A549 (cell line): Measurements from ENCODE around the gene CDC42. TPM values are rescaled to one million over a fixed set of nuclear protein-coding genes. Genes with fewer than 3 reads are reported as not detected.

Source experiments
- ATAC-seq, 2 experiments: fragments of 200-7000 bp in 1 of 2; fragments of >200 bp in 1 of 2; cut with Nextera tagmentation in 1 of 2; cut with Tn5 transposase in 1 of 2; 3 replicates each; pipeline versions ENCODE4 v1.8.0 to v1.9.1; 2018 to 2020; ENCODE audit warnings: mild to moderate bottlenecking in 1 of 2, moderate library complexity in 1 of 2
- CTCF ChIA-PET: fragments of 300-600 bp; sonication (Branson Sonifier 250); formaldehyde crosslinking; extraction: SDS; loops from one replicate; lab custom pipeline; 2021; ENCODE audit warnings: antibody characterized with exemption, inconsistent platforms; lab: Yijun Ruan, JAX
- POLR2A ChIA-PET: fragments of 350-600 bp; formaldehyde crosslinking; extraction: SDS; loops from one replicate; lab custom pipeline; 2021; ENCODE audit warnings: antibody characterized with exemption, inconsistent platforms; lab: Yijun Ruan, JAX
- DNase-seq, 2 experiments: peaks; one replicate each; pipeline versions ENCODE4 v3.0.0 to v3.0.0-alpha.2; 2011 to 2016; ENCODE audit warnings: low read depth in 1 of 2, low spot score in 1 of 2
- FAIRE-seq: peaks from 2 replicates; lab custom pipeline; 2011; peaks lifted over from hg19 to GRCh38; lab: Jason Lieb, UNC
- H3K27ac ChIP-seq, 2 experiments: fragments of >200 bp; sonication (Bioruptor Twin); formaldehyde crosslinking; 3 replicates each; pipeline ENCODE4 v1.5.1; 2016 to 2017
- H3K4me1 ChIP-seq: fragments of >200 bp; sonication (Bioruptor Twin); formaldehyde crosslinking; 3 replicates; pipeline ENCODE4 v1.6.1; 2016
- H3K4me2 ChIP-seq: fragments of >200 bp; sonication (Bioruptor Twin); formaldehyde crosslinking; 3 replicates; pipeline ENCODE4 v1.6.1; 2016
- H3K4me3 ChIP-seq: fragments of >200 bp; sonication (Bioruptor Twin); formaldehyde crosslinking; 3 replicates; pipeline ENCODE4 v1.5.1; 2016
- H3K9me3 ChIP-seq: fragments of >200 bp; sonication (Bioruptor Twin); formaldehyde crosslinking; 3 replicates; pipeline ENCODE4 v1.6.1; 2016
- BHLHE40 ChIP-seq: IDR thresholded peaks from 2 replicates; pipeline ENCODE4 v1.6.1; 2012; ENCODE audit warnings: low read depth, low read length, inconsistent platforms
- CHD4 ChIP-seq: fragments of 200-600 bp; sonication (generic); IDR thresholded peaks from 2 replicates; pipeline ENCODE4 v1.6.1; 2016; ENCODE audit warnings: antibody characterized with exemption, mild to moderate bottlenecking, borderline replicate concordance
- CTCF ChIP-seq: fragments of >200 bp; sonication (Bioruptor Twin); formaldehyde crosslinking; IDR thresholded peaks from 3 replicates; pipeline ENCODE4 v1.5.1; 2016
- EHF ChIP-seq: fragments of 250-450 bp; sonication (Bioruptor Pico); IDR thresholded peaks from 2 replicates; pipeline ENCODE4 v1.5.0; 2020; ENCODE audit warnings: mild to moderate bottlenecking
- EHMT2 ChIP-seq: fragments of 200-600 bp; sonication (generic); IDR thresholded peaks from 2 replicates; pipeline ENCODE4 v1.6.1; 2016; ENCODE audit warnings: antibody characterized with exemption, low read depth, mild to moderate bottlenecking, moderate library complexity
- EP300 ChIP-seq, 2 experiments: fragments of >200 bp; sonication (Bioruptor Twin); formaldehyde crosslinking; IDR thresholded peaks; 2 replicates in 1 of 2; 3 replicates in 1 of 2; pipeline ENCODE4 v1.6.1; 2016 to 2017
- FOXS1 ChIP-seq: fragments of 250-450 bp; sonication (Bioruptor Pico); IDR thresholded peaks from 2 replicates; pipeline ENCODE4 v1.5.0; 2020; ENCODE audit warnings: mild to moderate bottlenecking, moderate library complexity
- HDAC2 ChIP-seq: fragments of 200-600 bp; sonication (generic); IDR thresholded peaks from 2 replicates; pipeline ENCODE4 v1.6.1; 2016
- JUN ChIP-seq, 2 experiments: fragments of >200 bp; sonication (Bioruptor Twin); formaldehyde crosslinking; IDR thresholded peaks; 2 replicates in 1 of 2; 3 replicates in 1 of 2; pipeline ENCODE4 v1.6.1; 2016 to 2017
- JUNB ChIP-seq: fragments of >200 bp; sonication (Bioruptor Twin); formaldehyde crosslinking; IDR thresholded peaks from 2 replicates; pipeline ENCODE4 v1.6.1; 2016
- KDM5A ChIP-seq: fragments of 200-600 bp; sonication (generic); IDR thresholded peaks from 2 replicates; pipeline ENCODE4 v1.6.1; 2016; ENCODE audit warnings: antibody characterized with exemption, mild to moderate bottlenecking
- MAZ ChIP-seq: fragments of 150-350 bp; IDR thresholded peaks from 2 replicates; pipeline ENCODE4 v1.6.1; 2014; ENCODE audit warnings: antibody characterized with exemption, low read depth, low read length, borderline replicate concordance
- PHF8 ChIP-seq: fragments of 200-600 bp; sonication (generic); IDR thresholded peaks from 2 replicates; pipeline ENCODE4 v1.6.1; 2016; ENCODE audit warnings: low read depth, mild to moderate bottlenecking, antibody characterized with exemption, moderate library complexity, borderline replicate concordance
- POLR2AphosphoS2 ChIP-seq: conservative IDR thresholded peaks from 2 replicates; pipeline ENCODE4 v1.6.1; 2012; ENCODE audit warnings: low read length, improper control_type of control experiment, inconsistent platforms
- RARB ChIP-seq: fragments of 250-450 bp; sonication (Bioruptor Pico); IDR thresholded peaks from 2 replicates; pipeline ENCODE4 v1.8.0; 2021; ENCODE audit warnings: mild to moderate bottlenecking, moderate library complexity
- RCOR1 ChIP-seq: fragments of 150-350 bp; IDR thresholded peaks from 2 replicates; pipeline ENCODE4 v1.6.1; 2014; ENCODE audit warnings: antibody characterized with exemption, low read length, low read depth
- RFX5 ChIP-seq: fragments of 450-650 bp; IDR thresholded peaks from 2 replicates; pipeline ENCODE4 v1.7.1; 2014; ENCODE audit warnings: antibody characterized with exemption, mild to moderate bottlenecking, moderate library complexity
- RNF2 ChIP-seq: fragments of 200-600 bp; sonication (generic); IDR thresholded peaks from 2 replicates; pipeline ENCODE4 v1.6.1; 2016; ENCODE audit warnings: low read depth, mild to moderate bottlenecking, antibody characterized with exemption, moderate library complexity, borderline replicate concordance
- SREBF2 ChIP-seq: fragments of 450-650 bp; IDR thresholded peaks from 2 replicates; pipeline ENCODE4 v1.6.1; 2014; ENCODE audit warnings: mild to moderate bottlenecking, moderate library complexity
- TP53 ChIP-seq: fragments of 250-450 bp; sonication (Bioruptor Pico); IDR thresholded peaks from 2 replicates; pipeline ENCODE4 v1.5.0; 2021; ENCODE audit warnings: mild to moderate bottlenecking, moderate library complexity
- ZNF302 ChIP-seq: fragments of 250-450 bp; sonication (Bioruptor Pico); IDR thresholded peaks from 2 replicates; pipeline ENCODE4 v1.9.0; 2021; ENCODE audit warnings: inconsistent platforms, mild to moderate bottlenecking, moderate library complexity
- ZSCAN20 ChIP-seq: fragments of 250-450 bp; sonication (Bioruptor Pico); IDR thresholded peaks from 2 replicates; pipeline ENCODE4 v1.8.0; 2022; ENCODE audit warnings: mild to moderate bottlenecking, moderate library complexity
- WGBS: methylation state at CpG from one replicate; pipeline ENCODE4 v1.1.6; 2017; ENCODE audit errors: missing lambda C conversion rate; 5-methylcytosine and 5-hydroxymethylcytosine counted together
- polyA plus RNA-seq, 4 experiments: library from polyadenylated mRNA; depleted of rRNA in 3 of 4; stranded (reverse); fragments of >200 nt; fragmentation: RNase III in 1 of 4; extraction: RNeasy Plus Mini Kit Qiagen cat#74134 plus additional on column Dnase treatment in 1 of 4; gene quantifications; 2 replicates in 3 of 4; 3 replicates in 1 of 4; pipeline ENCODE4 v1.2.3, GENCODE V29; 2011 to 2017
- TF ChIP-seq, protein P1 (sequence below): fragments of 450-650 bp; IDR thresholded peaks from 2 replicates; pipeline ENCODE4 v1.6.1; 2014; ENCODE audit warnings: antibody characterized with exemption
- TF ChIP-seq, protein P2 (sequence below): fragments of 250-450 bp; sonication (Bioruptor Pico); IDR thresholded peaks from 2 replicates; pipeline ENCODE4 v1.5.0; 2020; ENCODE audit warnings: low read depth, mild to moderate bottlenecking, moderate library complexity
- TF ChIP-seq, protein P3 (sequence below): IDR thresholded peaks from 2 replicates; pipeline ENCODE4 v1.6.1; 2012; ENCODE audit warnings: low read depth, borderline replicate concordance
- TF ChIP-seq, protein P4 (sequence below): fragments of 250-450 bp; sonication (Bioruptor Pico); IDR thresholded peaks from 2 replicates; pipeline ENCODE4 v1.5.0; 2021; ENCODE audit warnings: mild to moderate bottlenecking, moderate library complexity, borderline replicate concordance
- TF ChIP-seq, protein P5 (sequence below): fragments of 200-600 bp; sonication (generic); IDR thresholded peaks from 2 replicates; pipeline ENCODE4 v1.6.1; 2016; ENCODE audit warnings: antibody characterized with exemption, mild to moderate bottlenecking, moderate library complexity
- TF ChIP-seq, protein P6 (sequence below): IDR thresholded peaks from 2 replicates; pipeline ENCODE4 v1.6.1; 2012

The CDC42 gene
- polyA plus RNA-seq, 2 of the 4 experiments (the other 2 are of a cell fraction), result 155 to 212 TPM

GRCh38 chr1:22075718-22076117 lies 23.2 kb downstream of the CDC42 start:
- DNase-seq (no peak), FAIRE-seq (no peak), ATAC-seq (no peak; a peak in 1 of 6 replicates)
- ChIA-PET POLR2A (no interaction called here), CTCF (no interaction called here)
- 70% methylated on average over 2 of the region's 2 CpGs for WGBS
- Histone ChIP-seq H3K9me3 (no peaks in the 10 kb centered on the region), H3K4me1 (peaks cover 16% of the 10 kb centered on the region), H3K4me3 (no peak overlapping the region), H3K4me2 (no peak overlapping the region), H3K27ac (no peak overlapping the region)
- TF ChIP-seq, protein P1, sequence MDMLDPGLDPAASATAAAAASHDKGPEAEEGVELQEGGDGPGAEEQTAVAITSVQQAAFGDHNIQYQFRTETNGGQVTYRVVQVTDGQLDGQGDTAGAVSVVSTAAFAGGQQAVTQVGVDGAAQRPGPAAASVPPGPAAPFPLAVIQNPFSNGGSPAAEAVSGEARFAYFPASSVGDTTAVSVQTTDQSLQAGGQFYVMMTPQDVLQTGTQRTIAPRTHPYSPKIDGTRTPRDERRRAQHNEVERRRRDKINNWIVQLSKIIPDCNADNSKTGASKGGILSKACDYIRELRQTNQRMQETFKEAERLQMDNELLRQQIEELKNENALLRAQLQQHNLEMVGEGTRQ, result no peak
- TF ChIP-seq, protein P2, sequence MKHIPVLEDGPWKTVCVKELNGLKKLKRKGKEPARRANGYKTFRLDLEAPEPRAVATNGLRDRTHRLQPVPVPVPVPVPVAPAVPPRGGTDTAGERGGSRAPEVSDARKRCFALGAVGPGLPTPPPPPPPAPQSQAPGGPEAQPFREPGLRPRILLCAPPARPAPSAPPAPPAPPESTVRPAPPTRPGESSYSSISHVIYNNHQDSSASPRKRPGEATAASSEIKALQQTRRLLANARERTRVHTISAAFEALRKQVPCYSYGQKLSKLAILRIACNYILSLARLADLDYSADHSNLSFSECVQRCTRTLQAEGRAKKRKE (CRISPR knock-in tag), result no peak
- TF ChIP-seq EHMT2 (no peak), ZNF302 (CRISPR knock-in tag) (no peak), EHF (CRISPR knock-in tag) (no peak), KDM5A (no peak), RFX5 (no peak), EP300 (IDR thresholded peaks at IDR 0.05) (no peak), RNF2 (no peak), ZSCAN20 (no peak), TP53 (CRISPR knock-in tag) (no peak)
- TF ChIP-seq, protein P3, sequence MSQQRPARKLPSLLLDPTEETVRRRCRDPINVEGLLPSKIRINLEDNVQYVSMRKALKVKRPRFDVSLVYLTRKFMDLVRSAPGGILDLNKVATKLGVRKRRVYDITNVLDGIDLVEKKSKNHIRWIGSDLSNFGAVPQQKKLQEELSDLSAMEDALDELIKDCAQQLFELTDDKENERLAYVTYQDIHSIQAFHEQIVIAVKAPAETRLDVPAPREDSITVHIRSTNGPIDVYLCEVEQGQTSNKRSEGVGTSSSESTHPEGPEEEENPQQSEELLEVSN, result no peak
- TF ChIP-seq, protein P4, sequence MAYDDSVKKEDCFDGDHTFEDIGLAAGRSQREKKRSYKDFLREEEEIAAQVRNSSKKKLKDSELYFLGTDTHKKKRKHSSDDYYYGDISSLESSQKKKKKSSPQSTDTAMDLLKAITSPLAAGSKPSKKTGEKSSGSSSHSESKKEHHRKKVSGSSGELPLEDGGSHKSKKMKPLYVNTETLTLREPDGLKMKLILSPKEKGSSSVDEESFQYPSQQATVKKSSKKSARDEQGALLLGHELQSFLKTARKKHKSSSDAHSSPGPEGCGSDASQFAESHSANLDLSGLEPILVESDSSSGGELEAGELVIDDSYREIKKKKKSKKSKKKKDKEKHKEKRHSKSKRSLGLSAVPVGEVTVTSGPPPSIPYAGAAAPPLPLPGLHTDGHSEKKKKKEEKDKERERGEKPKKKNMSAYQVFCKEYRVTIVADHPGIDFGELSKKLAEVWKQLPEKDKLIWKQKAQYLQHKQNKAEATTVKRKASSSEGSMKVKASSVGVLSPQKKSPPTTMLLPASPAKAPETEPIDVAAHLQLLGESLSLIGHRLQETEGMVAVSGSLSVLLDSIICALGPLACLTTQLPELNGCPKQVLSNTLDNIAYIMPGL (CRISPR knock-in tag), result no peak

GRCh38 chr1:22076346-22076745 lies 23.8 kb downstream of the CDC42 start:
- CTCF ChIA-PET, result no interaction called here
- TF ChIP-seq JUN (IDR thresholded peaks at IDR 0.05), result no peak
- TF ChIP-seq RARB (CRISPR knock-in tag), result no peak
- no peak for TF ChIP-seq MAZ
- TF ChIP-seq TP53 (CRISPR knock-in tag), result no peak
- TF ChIP-seq BHLHE40, result no peak
- TF ChIP-seq CHD4, result no peak
- TF ChIP-seq KDM5A, result no peak
- TF ChIP-seq POLR2AphosphoS2, result no peak
- TF ChIP-seq SREBF2, result no peak
- TF ChIP-seq FOXS1 (CRISPR knock-in tag), result no peak
- no peak for TF ChIP-seq PHF8
- TF ChIP-seq, protein P5, sequence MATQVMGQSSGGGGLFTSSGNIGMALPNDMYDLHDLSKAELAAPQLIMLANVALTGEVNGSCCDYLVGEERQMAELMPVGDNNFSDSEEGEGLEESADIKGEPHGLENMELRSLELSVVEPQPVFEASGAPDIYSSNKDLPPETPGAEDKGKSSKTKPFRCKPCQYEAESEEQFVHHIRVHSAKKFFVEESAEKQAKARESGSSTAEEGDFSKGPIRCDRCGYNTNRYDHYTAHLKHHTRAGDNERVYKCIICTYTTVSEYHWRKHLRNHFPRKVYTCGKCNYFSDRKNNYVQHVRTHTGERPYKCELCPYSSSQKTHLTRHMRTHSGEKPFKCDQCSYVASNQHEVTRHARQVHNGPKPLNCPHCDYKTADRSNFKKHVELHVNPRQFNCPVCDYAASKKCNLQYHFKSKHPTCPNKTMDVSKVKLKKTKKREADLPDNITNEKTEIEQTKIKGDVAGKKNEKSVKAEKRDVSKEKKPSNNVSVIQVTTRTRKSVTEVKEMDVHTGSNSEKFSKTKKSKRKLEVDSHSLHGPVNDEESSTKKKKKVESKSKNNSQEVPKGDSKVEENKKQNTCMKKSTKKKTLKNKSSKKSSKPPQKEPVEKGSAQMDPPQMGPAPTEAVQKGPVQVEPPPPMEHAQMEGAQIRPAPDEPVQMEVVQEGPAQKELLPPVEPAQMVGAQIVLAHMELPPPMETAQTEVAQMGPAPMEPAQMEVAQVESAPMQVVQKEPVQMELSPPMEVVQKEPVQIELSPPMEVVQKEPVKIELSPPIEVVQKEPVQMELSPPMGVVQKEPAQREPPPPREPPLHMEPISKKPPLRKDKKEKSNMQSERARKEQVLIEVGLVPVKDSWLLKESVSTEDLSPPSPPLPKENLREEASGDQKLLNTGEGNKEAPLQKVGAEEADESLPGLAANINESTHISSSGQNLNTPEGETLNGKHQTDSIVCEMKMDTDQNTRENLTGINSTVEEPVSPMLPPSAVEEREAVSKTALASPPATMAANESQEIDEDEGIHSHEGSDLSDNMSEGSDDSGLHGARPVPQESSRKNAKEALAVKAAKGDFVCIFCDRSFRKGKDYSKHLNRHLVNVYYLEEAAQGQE, result no peak
- TF ChIP-seq, protein P6, sequence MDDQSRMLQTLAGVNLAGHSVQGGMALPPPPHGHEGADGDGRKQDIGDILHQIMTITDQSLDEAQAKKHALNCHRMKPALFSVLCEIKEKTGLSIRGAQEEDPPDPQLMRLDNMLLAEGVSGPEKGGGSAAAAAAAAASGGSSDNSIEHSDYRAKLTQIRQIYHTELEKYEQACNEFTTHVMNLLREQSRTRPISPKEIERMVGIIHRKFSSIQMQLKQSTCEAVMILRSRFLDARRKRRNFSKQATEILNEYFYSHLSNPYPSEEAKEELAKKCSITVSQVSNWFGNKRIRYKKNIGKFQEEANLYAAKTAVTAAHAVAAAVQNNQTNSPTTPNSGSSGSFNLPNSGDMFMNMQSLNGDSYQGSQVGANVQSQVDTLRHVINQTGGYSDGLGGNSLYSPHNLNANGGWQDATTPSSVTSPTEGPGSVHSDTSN, result no peak
- TF ChIP-seq HDAC2, result no peak
- TF ChIP-seq RCOR1, result no peak
- no peak for TF ChIP-seq CTCF
- no peak for TF ChIP-seq JUNB
- TF ChIP-seq ZSCAN20, result no peak

More at GRCh38 chr1:22076346-22076745, 23.8 kb downstream of the CDC42 start:
- Histone ChIP-seq H3K4me1 (peaks cover 16% of the 10 kb centered on the region), H3K4me3 (no peak overlapping the region), H3K9me3 (no peaks in the 10 kb centered on the region), H3K4me2 (no peak overlapping the region), H3K27ac (no peak overlapping the region)
- no peak for ATAC-seq
- no peak for FAIRE-seq
- WGBS, result 100% methylated on average over 3 of the region's 3 CpGs
- POLR2A ChIA-PET, result no interaction called here
- DNase-seq, result no peak
